Naive B cell (primary cell): ENCODE measurements around the gene CCDC57. TPM values are rescaled to one million over a fixed set of nuclear protein-coding genes. Genes with fewer than 3 reads are reported as not detected.
"Not testable (repeated sequence)": the region's sequence is repeated elsewhere in the genome, so short reads cannot be mapped to it uniquely, and the experiment has no call there.

Experiments
- ATAC-seq, 2 donors: fragments of 150-1000 bp; cut with Tn5 transposase; 2 replicates each; pipeline ENCODE4 v1.10.0; 2021; ENCODE audit warnings: low read depth in 2 of 2, mild to moderate bottlenecking in 2 of 2, moderate library complexity in 2 of 2
- DNase-seq: peaks from one replicate; pipeline ENCODE4 v3.0.0; 2022
- H3K27ac Mint-ChIP-seq, 6 donors: one replicate each; pipeline ENCODE4 v1.8.0; 2020 to 2022; ENCODE audit warnings: mild to moderate bottlenecking in 6 of 6, mixed read lengths in 6 of 6, moderate library complexity in 5 of 6, inconsistent platforms in 2 of 6
- H3K27me3 Mint-ChIP-seq, 3 donors: one replicate each; pipeline ENCODE4 v1.8.0; 2021 to 2022; ENCODE audit warnings: mixed read lengths in 3 of 3, mild to moderate bottlenecking in 1 of 3
- H3K36me3 Mint-ChIP-seq, 2 donors: one replicate each; pipeline ENCODE4 v1.8.0; 2020 to 2022; ENCODE audit warnings: mixed read lengths in 2 of 2, inconsistent platforms in 1 of 2, mild to moderate bottlenecking in 1 of 2
- H3K4me1 Mint-ChIP-seq, 3 donors: one replicate each; pipeline ENCODE4 v1.8.0; 2020 to 2022; ENCODE audit warnings: mixed read lengths in 3 of 3, inconsistent platforms in 1 of 3, mild to moderate bottlenecking in 1 of 3, moderate library complexity in 1 of 3
- H3K4me3 Mint-ChIP-seq, 8 donors: one replicate each; pipeline ENCODE4 v1.8.0; 2020 to 2022; ENCODE audit warnings: mild to moderate bottlenecking in 8 of 8, mixed read lengths in 8 of 8, moderate library complexity in 8 of 8, inconsistent platforms in 2 of 8
- H3K9me3 Mint-ChIP-seq, 7 donors: one replicate each; pipeline ENCODE4 v1.8.0; 2020 to 2022; ENCODE audit warnings: mixed read lengths in 7 of 7, mild to moderate bottlenecking in 5 of 7, inconsistent platforms in 2 of 7, moderate library complexity in 1 of 7
- polyA plus RNA-seq, 6 donors: library from polyadenylated mRNA; unstranded; fragments of 300-500 nt; fragmentation: Illumina TruSeq; gene quantifications; one replicate each; pipeline ENCODE4 v1.2.3, GENCODE V29; 2021; ENCODE audit warnings: low read depth in 6 of 6

The CCDC57 gene
- polyA plus RNA-seq, 6 donors from 2014 or later, result 15.9 to 31.8 (median 26.5) TPM

DNA sequence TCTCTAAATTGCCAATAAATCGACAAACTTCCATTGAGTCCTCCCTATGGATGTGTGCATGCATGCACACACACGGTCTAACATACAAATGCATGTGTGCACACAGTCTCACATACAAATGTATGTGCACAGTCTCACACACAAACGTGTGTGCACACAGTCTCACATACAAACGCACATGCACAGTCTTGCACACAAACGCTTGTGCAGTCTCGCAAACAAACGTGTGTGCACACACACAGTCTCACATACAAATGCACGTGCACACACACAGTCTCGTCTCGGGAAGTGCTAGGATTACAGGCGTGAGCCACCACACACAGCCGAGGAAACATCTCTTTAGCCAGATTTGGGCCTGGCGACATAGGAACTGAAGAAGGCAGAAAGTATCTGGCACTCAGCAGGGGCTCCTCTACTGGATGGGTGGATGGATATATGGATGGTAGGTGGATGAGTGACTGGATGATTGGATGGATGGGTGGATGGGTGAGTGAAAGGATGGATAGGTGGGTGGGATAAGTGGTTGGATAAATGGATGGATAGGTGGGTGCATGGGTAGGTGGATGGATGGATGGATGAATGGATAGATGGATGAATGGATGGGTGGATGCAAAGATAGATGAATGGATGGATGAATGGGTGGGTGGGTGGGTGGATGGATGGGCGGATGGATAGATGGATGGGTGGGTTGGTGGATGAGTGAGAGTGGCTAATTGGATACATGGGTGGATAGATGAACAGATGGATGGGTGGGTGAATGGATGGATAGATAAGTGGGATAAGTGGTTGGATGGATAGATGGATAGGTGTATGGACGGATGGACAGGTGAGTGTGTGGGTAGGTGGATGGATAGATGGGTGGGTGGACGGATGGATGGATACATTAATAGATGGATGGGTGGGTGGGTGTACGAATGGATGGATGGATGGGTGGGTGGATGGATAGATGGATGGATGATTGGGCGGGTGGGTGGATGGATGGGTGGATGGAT is 65.7 kb downstream of the CCDC57 start:
- peaks cover 0 to 10% of the 10 kb centered on the region in 2 donors for H3K36me3 Mint-ChIP-seq
- ATAC-seq, result no peak
- no peaks in the 10 kb centered on the region for H3K27me3 Mint-ChIP-seq
- no peak for DNase-seq
- peaks cover 0 to 5% (median 0%) of the 10 kb centered on the region in 3 donors for H3K4me1 Mint-ChIP-seq
- no peak overlapping the region for H3K27ac Mint-ChIP-seq
- H3K9me3 Mint-ChIP-seq, result no peaks in the 10 kb centered on the region
- no peak overlapping the region for H3K4me3 Mint-ChIP-seq

DNA sequence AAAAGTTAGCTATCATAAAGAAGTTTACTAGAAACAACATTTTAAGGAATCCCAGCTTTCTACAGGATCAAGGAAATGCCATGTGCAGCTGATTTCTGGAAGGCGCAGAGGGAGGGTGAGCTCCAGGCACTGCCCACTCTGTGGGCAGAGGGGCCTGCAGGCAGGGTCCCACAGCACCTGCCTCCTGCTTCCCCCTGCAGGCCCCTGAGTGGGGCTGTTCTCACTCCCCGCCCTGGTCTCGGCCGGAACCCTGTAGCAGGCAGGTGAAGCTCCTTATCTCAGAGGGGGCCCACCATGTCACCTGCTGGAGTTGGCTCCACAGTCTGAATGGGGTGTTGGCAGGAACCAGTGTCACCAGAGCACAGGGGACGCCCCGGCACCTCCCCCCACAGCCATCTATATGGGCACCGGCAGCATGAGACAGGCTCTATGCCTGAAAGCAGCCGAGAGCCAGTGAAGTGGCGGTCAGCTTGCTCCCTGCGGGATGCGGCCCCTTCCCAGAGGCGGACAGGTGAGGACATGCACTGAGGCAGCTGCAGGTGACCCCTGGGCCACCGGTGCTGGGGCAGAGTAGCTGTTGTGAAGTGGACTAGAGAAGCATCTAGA is 67.0 kb downstream of the CCDC57 start:
- H3K27ac Mint-ChIP-seq, result no peak overlapping the region
- peaks cover 0 to 5% (median 0%) of the 10 kb centered on the region in 3 donors for H3K4me1 Mint-ChIP-seq
- H3K36me3 Mint-ChIP-seq, result peaks cover 0 to 10% of the 10 kb centered on the region in 2 donors
- no peak overlapping the region for H3K4me3 Mint-ChIP-seq
- no peaks in the 10 kb centered on the region for H3K9me3 Mint-ChIP-seq
- DNase-seq (no peak), ATAC-seq (no peak)
- H3K27me3 Mint-ChIP-seq, result no peaks in the 10 kb centered on the region

DNA sequence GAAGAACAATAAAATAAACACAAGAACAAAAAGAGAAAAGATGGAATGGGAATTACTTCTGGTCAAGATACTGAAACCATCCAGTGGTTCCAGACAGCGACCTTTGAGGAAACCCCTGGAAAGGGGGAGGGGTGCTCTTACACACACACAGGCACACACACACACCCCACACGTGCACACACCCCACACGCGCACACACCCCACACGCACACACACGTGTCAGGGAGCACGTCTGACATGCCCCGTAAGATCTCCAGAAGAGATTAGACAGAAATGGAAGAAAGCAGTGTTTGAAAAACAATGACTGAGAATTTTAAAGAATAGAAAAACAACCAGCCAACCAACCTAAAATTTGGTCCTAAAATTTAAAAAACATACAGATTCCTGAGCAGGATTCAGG is 69.3 kb downstream of the CCDC57 start:
- peak overlapping the region in 1 of 6 donors; percentile 42 for H3K27ac Mint-ChIP-seq
- peaks cover 0 to 5% (median 0%) of the 10 kb centered on the region in 3 donors for H3K4me1 Mint-ChIP-seq
- H3K9me3 Mint-ChIP-seq, result no peaks in the 10 kb centered on the region
- peaks cover 0 to 10% of the 10 kb centered on the region in 2 donors for H3K36me3 Mint-ChIP-seq
- no peak for DNase-seq
- no peak for ATAC-seq
- no peak overlapping the region for H3K4me3 Mint-ChIP-seq
- H3K27me3 Mint-ChIP-seq, result no peaks in the 10 kb centered on the region

DNA sequence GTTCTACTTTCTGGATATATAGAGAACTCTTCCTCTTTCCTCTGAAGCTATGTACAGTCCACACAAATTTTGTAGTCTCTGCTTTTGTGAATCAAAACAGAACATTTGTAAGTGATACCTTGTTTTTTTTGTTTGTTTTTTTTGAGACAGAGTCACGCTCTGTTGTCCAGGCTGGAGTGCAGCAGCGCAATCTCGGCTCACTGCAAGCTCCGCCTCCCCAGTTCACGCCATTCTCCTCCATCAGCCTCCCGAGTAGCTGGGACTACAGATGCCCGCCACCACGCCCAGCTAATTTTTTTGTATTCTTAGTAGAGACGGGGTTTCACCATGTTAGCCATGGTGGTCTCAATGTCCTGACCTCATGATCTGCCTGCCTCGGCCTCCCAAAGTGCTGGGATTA is 72.7 kb downstream of the CCDC57 start:
- DNase-seq, H3K27me3 Mint-ChIP-seq: not testable (repeated sequence)

DNA sequence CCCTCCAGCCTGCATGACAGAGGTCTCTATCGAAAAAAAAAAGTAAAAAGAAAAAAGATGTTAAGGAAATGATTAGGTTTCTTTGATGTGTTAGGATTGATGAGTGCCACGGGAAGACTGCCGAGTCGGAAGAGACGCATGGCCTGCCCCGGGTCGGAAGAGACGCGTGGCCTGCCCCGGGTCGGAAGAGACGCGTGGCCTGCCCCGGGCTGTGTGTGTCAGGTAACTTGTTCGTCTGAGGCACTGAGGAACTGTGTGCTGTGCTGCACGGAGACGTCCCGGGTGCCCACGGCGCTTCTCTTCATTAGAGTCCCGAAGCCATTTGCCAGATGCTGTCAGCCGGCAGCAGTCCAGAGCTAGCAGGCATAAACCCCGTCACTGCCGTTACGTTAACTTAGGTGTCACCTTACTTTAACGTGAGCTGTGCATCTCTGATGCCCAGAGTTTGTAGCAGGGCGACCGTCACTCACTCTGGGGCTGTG is 74.1 kb downstream of the CCDC57 start:
- peak overlapping the region in 1 of 6 donors; percentile 71 for H3K27ac Mint-ChIP-seq
- H3K4me1 Mint-ChIP-seq, result peaks cover 0 to 3% (median 0%) of the 10 kb centered on the region in 3 donors
- H3K4me3 Mint-ChIP-seq, result no peak overlapping the region
- ATAC-seq (no peak), DNase-seq (no peak)
- H3K36me3 Mint-ChIP-seq, result no peaks in the 10 kb centered on the region
- H3K27me3 Mint-ChIP-seq, result no peaks in the 10 kb centered on the region
- no peaks in the 10 kb centered on the region for H3K9me3 Mint-ChIP-seq

More for the DNA sequence above, 72.7 kb downstream of the CCDC57 start:
- not testable (repeated sequence) for H3K4me1 Mint-ChIP-seq, H3K4me3 Mint-ChIP-seq, H3K36me3 Mint-ChIP-seq, H3K9me3 Mint-ChIP-seq, ATAC-seq, H3K27ac Mint-ChIP-seq

DNA sequence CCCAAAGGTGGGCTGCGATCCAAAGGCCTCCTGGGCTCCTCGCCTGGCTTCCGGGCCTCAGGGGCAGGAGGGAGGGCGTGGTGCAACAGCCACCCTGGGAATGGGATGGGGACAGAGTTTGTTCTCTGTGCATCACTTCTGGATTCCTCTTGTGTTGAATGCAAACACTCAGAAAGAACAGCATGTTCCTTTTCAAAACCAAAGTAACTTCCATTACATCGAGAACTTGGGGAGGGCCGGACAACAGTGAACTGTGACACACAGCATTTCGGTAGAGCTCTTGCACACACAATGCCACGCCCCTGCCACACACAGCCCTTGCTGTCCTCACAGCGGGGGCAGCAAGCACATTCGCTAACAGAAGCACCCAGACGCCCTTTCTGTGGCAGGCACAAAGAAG is 78.5 kb downstream of the CCDC57 start:
- DNase-seq (no peak), ATAC-seq (no peak)
- H3K4me3 Mint-ChIP-seq, result no peak overlapping the region
- H3K4me1 Mint-ChIP-seq, result peaks cover 0 to 3% (median 0%) of the 10 kb centered on the region in 3 donors
- H3K27ac Mint-ChIP-seq, result no peak overlapping the region
- H3K36me3 Mint-ChIP-seq, result no peaks in the 10 kb centered on the region
- no peaks in the 10 kb centered on the region for H3K27me3 Mint-ChIP-seq
- no peaks in the 10 kb centered on the region for H3K9me3 Mint-ChIP-seq

DNA sequence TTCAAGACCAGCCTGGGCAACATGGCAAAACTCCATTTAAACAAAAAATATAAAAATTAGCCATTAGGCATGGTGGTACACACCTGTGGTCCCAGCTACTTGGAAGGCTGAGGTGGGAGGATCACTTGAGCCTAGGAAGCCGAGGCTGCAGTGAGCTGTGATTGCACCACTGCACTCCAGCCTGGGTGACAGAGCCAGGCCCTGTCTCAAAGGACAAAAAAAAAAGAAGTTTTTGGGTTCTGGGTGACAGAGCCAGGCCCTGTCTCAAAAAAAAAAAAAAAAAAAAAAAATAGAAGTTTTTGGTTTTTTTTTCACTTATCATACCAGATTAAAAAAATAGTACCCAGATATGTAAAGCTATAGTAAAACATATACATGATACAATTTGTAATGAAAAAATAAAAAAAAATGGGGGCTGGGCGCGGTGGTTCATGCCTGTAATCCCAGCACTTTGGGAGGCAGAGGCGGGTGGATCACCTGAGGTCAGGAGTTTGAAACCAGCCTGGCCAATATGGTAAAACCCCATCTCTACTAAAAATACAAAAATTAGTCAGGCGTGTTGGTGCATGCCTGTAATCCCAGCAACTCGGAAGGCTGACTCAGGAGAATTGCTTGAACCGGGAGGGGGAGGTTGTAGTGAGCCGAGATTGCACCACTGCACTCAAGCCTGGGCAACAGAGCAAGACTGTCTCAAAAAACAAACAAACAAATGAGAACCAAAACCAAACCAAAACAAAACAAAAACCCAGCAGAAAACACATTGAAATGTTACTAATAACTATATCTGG is 79.3 kb downstream of the CCDC57 start:
- not testable (repeated sequence) for H3K27ac Mint-ChIP-seq, H3K4me3 Mint-ChIP-seq, H3K4me1 Mint-ChIP-seq, H3K36me3 Mint-ChIP-seq, H3K27me3 Mint-ChIP-seq, H3K9me3 Mint-ChIP-seq, ATAC-seq, DNase-seq

DNA sequence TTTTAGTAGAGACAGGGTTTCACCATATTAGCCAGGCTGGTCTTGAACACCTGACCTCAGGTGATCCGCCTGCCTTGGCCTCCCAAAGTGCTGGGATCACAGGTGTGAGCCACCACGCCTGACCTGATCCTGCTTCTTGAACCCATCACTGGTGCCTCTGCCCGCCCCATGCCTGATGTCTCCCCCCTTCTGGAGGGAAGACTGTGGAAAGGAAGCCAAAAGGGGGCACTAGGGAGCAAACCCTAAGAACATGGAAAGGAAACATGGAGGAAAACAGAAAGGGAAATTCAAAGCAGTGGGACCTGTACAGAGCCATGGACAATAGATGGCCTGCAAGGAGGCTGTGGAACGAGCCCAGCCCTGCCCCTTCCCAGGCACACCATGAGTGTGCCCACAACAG is 83.5 kb downstream of the CCDC57 start:
- no peaks in the 10 kb centered on the region for H3K27me3 Mint-ChIP-seq
- H3K27ac Mint-ChIP-seq, result no peak overlapping the region
- H3K4me3 Mint-ChIP-seq, result no peak overlapping the region
- DNase-seq (no peak), ATAC-seq (no peak)
- no peaks in the 10 kb centered on the region for H3K36me3 Mint-ChIP-seq
- H3K4me1 Mint-ChIP-seq, result peaks cover 0 to 2% (median 0%) of the 10 kb centered on the region in 3 donors
- no peaks in the 10 kb centered on the region for H3K9me3 Mint-ChIP-seq

DNA sequence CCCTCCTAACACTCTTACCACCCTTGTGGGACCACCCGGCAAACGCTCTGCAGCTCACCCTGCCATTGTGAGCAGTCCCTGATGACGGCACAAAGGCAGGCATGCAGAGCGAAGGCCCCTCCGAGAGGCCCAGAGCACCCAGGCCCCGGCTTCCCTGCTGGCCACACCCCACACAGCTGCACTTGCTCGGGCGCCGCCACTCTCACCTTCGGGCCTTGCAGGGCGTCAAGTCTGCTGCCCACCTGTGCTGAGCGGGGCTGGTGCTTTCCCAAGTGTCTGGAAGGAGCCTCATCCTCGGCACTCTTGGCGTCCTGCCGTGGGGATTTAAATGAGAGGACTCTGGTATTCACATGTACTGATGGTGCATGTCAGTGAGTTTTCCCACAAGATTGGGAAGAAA is 84.4 kb downstream of the CCDC57 start:
- Mint-ChIP-seq H3K36me3 (no peaks in the 10 kb centered on the region), H3K27ac (no peak overlapping the region), H3K4me3 (no peak overlapping the region), H3K9me3 (no peaks in the 10 kb centered on the region), H3K27me3 (no peaks in the 10 kb centered on the region), H3K4me1 (no peaks in the 10 kb centered on the region)
- ATAC-seq (no peak), DNase-seq (no peak)

DNA sequence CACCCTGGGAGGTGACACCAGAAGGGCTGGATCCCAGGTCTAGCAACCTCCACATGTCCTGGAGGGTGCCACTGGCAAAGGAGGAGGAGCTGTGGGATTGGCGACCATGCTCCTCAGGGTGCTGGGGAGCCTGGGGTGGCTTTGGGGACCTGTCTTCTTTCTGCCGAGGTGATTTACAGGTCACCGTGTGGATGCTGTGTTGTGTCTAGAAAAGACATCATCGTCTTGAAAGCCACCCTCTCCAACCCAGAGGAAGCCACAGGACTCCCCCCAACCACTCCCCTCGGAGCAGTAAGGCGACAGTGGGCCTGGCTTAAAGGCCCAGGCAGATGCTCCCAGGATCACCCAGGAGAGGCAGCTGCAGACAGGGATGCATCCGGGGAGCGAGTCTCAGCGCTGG is 84.9 kb downstream of the CCDC57 start:
- ATAC-seq, result no peak
- H3K4me3 Mint-ChIP-seq, result no peak overlapping the region
- no peaks in the 10 kb centered on the region for H3K27me3 Mint-ChIP-seq
- no peak overlapping the region for H3K27ac Mint-ChIP-seq
- H3K4me1 Mint-ChIP-seq, result no peaks in the 10 kb centered on the region
- DNase-seq, result no peak
- H3K36me3 Mint-ChIP-seq, result no peaks in the 10 kb centered on the region
- no peaks in the 10 kb centered on the region for H3K9me3 Mint-ChIP-seq

DNA sequence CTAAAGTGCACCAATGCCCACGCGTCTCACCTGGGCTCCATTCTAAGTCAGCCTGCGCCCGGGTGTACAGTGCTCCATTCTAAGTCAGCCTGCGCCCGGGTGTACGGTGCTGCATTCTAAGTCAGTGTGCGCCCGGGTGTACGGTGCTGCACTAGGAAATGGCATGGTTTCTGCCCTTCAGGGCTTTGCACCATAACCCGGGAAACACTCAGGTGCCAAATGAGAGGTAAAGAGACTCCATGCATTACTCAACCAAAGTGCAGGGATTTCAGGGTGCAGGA is 85.4 kb downstream of the CCDC57 start:
- H3K27ac Mint-ChIP-seq, result peak overlapping the region in 1 of 6 donors; percentile 63

DNA sequence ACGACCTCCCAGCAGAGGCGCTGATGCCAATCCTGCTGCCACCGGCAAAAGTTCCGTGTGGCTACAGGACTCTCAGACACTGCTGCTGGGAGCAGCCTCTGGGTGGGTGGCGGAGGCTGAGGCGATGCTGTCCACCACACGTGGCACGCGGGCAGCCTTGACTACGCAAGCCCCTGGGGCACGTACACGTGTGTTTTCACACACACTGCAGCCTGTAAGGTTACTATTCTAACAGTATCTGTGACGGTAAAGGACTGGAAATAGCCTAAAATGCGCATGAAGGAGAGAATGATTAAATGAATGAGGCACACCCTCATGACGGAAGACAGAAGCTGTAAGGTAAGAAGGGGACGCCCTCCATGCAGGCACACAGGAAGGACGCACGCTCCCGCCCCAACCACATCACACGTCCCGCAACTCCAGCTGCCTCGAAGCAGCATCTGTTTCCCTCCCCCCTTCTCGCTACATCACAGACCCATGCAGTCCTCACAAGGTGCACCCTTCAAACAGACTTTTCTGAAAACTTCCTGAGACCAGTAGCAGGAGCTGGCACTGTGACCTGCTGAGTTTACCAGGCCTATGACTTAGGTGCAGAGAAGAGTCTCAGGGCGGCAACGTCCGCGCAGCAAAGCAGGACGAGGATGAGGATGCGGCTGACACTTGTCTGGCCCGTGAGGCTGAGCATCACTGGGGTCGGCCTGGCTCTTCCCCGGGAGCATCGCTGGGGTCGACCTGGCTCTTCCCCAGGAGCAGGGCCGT is 85.9 kb downstream of the CCDC57 start:
- no peak for DNase-seq
- no peaks in the 10 kb centered on the region for H3K36me3 Mint-ChIP-seq
- no peaks in the 10 kb centered on the region for H3K9me3 Mint-ChIP-seq
- ATAC-seq, result no peak
- H3K4me1 Mint-ChIP-seq, result no peaks in the 10 kb centered on the region
- H3K27me3 Mint-ChIP-seq, result no peaks in the 10 kb centered on the region
- H3K4me3 Mint-ChIP-seq, result no peak overlapping the region
- H3K27ac Mint-ChIP-seq, result no peak overlapping the region

More for the DNA sequence above, 85.4 kb downstream of the CCDC57 start:
- Mint-ChIP-seq H3K4me1 (no peaks in the 10 kb centered on the region), H3K4me3 (no peak overlapping the region), H3K36me3 (no peaks in the 10 kb centered on the region), H3K9me3 (no peaks in the 10 kb centered on the region), H3K27me3 (no peaks in the 10 kb centered on the region)
- DNase-seq (no peak), ATAC-seq (no peak)

DNA sequence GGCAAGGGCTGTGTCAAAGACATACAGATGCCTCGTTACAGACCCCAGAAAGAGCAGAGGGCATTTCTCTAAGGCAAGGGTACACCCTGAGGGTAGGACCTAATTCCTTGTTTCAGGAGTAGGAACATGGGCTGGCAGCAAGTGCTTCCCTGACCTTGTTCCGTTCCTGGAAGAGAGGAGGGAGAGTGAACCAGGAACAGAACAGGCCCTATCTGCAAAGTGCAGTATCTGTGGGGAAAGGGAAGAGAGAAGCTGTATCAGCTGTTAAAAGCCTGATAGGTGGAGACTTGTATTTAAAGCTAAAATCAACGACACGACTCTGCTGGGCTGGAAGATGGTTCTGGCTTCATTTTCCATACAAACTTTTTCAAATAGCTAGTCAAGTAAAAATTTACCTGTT is 88.5 kb downstream of the CCDC57 start:
- no peaks in the 10 kb centered on the region for H3K36me3 Mint-ChIP-seq
- no peaks in the 10 kb centered on the region for H3K4me1 Mint-ChIP-seq
- DNase-seq, result no peak
- no peak overlapping the region for H3K27ac Mint-ChIP-seq
- H3K27me3 Mint-ChIP-seq, result no peaks in the 10 kb centered on the region
- no peak overlapping the region for H3K4me3 Mint-ChIP-seq
- no peaks in the 10 kb centered on the region for H3K9me3 Mint-ChIP-seq
- no peak for ATAC-seq
